MCF 10A (cell line): ENCODE measurements around the gene MOB3B. TPM values are rescaled to one million over a fixed set of nuclear protein-coding genes. Genes with fewer than 3 reads are reported as not detected.
A peak's percentile ranks its signal among the peaks of the same experiment; 100 is the strongest.

Experiments
- BruUV-seq: library from RNA; stranded (reverse); fragments of 400-500 nt; replicated peaks from 2 replicates; lab custom pipeline; 2021; lab: Mats Ljungman, UMichigan
- CTCF ChIA-PET: fragments of 300-600 bp; sonication (Branson Sonifier 250); formaldehyde crosslinking; extraction: SDS; loops from one replicate; lab custom pipeline; 2021; ENCODE audit warnings: antibody characterized with exemption, inconsistent platforms; lab: Yijun Ruan, JAX
- POLR2A ChIA-PET: fragments of 300-600, 350-650 bp; sonication (Branson Sonifier 250); formaldehyde crosslinking; extraction: SDS; loops from one replicate; lab custom pipeline; 2020; ENCODE audit warnings: antibody characterized with exemption, inconsistent platforms; lab: Yijun Ruan, JAX
- DNase-seq: peaks from one replicate; pipeline ENCODE4 v3.0.0-alpha.2; 2018; ENCODE audit not compliant: unreplicated experiment
- H3K27ac Mint-ChIP-seq: one replicate; pipeline ENCODE4 v1.8.0; 2022; ENCODE audit warnings: mild to moderate bottlenecking, low read depth, mixed read lengths; ENCODE audit not compliant: unreplicated experiment
- H3K27me3 Mint-ChIP-seq: one replicate; pipeline ENCODE4 v1.8.0; 2022; ENCODE audit warnings: mixed read lengths; ENCODE audit not compliant: insufficient read depth, unreplicated experiment
- H3K36me3 Mint-ChIP-seq: one replicate; pipeline ENCODE4 v1.8.0; 2022; ENCODE audit warnings: mild to moderate bottlenecking, moderate library complexity, mixed read lengths; ENCODE audit not compliant: insufficient read depth, unreplicated experiment
- H3K4me1 Mint-ChIP-seq: one replicate; pipeline ENCODE4 v1.8.0; 2022; ENCODE audit warnings: mixed read lengths; ENCODE audit not compliant: insufficient read depth, unreplicated experiment
- H3K4me3 Mint-ChIP-seq: one replicate; pipeline ENCODE4 v1.8.0; 2022; ENCODE audit warnings: mild to moderate bottlenecking, moderate library complexity, mixed read lengths; ENCODE audit not compliant: unreplicated experiment
- H3K9me3 Mint-ChIP-seq: one replicate; pipeline ENCODE4 v1.8.0; 2022; ENCODE audit warnings: mixed read lengths; ENCODE audit not compliant: unreplicated experiment
- intact Hi-C: fragments of 100-400 bp; cut with micrococcal nuclease; formaldehyde crosslinking; loops from 2 replicates; pipeline ENCODE4 v1.14.1; 2022
- total RNA-seq: library from RNA; stranded (reverse); gene quantifications from 2 replicates; pipeline ENCODE4 v1.2.3, GENCODE V29; 2022
- TF ChIP-seq, protein P1 (sequence below): fragments of 200-600 bp; IDR thresholded peaks from one replicate; pipeline ENCODE4 v1.8.0; 2022; ENCODE audit warnings: antibody characterized with exemption, mild to moderate bottlenecking; ENCODE audit not compliant: unreplicated experiment

Gene MOB3B
- total RNA-seq, 1 experiment from 2014 or later: 3.7 TPM

DNA sequence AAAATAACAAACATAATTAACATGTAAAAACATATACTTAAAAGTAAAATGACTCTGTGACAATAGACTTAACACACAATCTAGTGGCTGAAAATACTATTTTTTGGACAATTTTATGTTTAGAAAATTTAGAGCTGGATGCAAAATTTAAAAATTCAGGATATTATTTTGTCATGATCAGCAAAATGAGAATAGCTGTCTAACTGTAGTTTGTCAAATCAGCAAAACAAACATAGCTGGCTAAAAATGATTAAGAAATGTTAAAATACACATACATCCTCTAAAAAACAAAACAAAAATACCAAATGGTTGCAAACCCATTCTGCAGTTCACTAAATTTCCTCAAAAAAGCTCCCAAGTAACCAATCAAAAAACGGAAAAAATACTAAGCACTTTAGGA lies 25.1 kb upstream of the MOB3B start:
- H3K9me3 Mint-ChIP-seq: no peaks in the 10 kb centered on the region
- H3K27me3 Mint-ChIP-seq: no peaks in the 10 kb centered on the region
- BruUV-seq: no TSS peak
- ChIA-PET CTCF (interaction anchor here (0.6 to 1.5 kb wide), 4 partner anchors 10 to 308 kb away, joined by 3 read pairs; no protein-coding TSS in a partner anchor), POLR2A (no interaction called here)
- H3K36me3 Mint-ChIP-seq: peaks cover 41% of the 10 kb centered on the region
- H3K4me3 Mint-ChIP-seq: no peak overlapping the region
- no peak overlapping the region for H3K27ac Mint-ChIP-seq
- TF ChIP-seq, protein P1, sequence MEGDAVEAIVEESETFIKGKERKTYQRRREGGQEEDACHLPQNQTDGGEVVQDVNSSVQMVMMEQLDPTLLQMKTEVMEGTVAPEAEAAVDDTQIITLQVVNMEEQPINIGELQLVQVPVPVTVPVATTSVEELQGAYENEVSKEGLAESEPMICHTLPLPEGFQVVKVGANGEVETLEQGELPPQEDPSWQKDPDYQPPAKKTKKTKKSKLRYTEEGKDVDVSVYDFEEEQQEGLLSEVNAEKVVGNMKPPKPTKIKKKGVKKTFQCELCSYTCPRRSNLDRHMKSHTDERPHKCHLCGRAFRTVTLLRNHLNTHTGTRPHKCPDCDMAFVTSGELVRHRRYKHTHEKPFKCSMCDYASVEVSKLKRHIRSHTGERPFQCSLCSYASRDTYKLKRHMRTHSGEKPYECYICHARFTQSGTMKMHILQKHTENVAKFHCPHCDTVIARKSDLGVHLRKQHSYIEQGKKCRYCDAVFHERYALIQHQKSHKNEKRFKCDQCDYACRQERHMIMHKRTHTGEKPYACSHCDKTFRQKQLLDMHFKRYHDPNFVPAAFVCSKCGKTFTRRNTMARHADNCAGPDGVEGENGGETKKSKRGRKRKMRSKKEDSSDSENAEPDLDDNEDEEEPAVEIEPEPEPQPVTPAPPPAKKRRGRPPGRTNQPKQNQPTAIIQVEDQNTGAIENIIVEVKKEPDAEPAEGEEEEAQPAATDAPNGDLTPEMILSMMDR: no peak
- intact Hi-C loops: no loop called here
- DNase-seq: no peak
- H3K4me1 Mint-ChIP-seq: no peaks in the 10 kb centered on the region

DNA sequence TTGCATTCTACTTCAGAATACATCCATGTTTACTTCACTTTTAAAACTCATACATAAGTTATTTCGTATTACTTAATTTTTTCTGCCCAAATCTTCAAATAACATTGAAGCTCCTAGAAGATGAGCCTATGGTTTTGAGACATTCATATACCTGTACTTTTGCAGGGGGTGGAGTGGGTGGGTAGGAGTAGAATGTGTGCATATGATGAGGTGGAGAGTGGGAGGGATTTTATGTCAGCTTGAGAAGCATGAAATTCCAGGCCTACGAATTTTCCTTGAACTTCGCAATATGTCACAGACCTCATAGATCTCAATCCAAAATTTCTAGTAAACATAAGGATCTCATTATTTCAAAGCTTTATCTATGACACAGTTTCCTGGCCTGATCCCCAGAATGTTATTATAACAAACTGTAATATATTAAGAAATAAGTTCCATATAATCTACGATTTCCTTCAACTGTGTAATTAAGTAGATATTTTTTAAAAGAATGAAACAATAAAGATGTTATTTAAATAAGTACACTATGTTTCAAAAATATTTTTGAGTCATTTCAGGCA lies 19.7 kb upstream of the MOB3B start:
- no peaks in the 10 kb centered on the region for H3K4me1 Mint-ChIP-seq
- TF ChIP-seq, protein P1: no peak
- no peak for DNase-seq
- no peaks in the 10 kb centered on the region for H3K9me3 Mint-ChIP-seq
- H3K36me3 Mint-ChIP-seq: peaks cover 30% of the 10 kb centered on the region
- intact Hi-C loops: loop anchor here (5.0 kb wide), 1 partner anchor 517 kb away; no protein-coding TSS in a partner anchor
- H3K27ac Mint-ChIP-seq: no peak overlapping the region
- no peak overlapping the region for H3K4me3 Mint-ChIP-seq
- POLR2A ChIA-PET: interaction anchor here (0.8 to 2.8 kb wide), 3 partner anchors 9 to 216 kb away, joined by 3 to 18 read pairs (median 6); partner anchors contain the start of gene MOB3B
- CTCF ChIA-PET: interaction anchor here (0.6 to 6.0 kb wide), 13 partner anchors 10 to 294 kb away, joined by 3 to 91 read pairs (median 4); no protein-coding TSS in a partner anchor
- H3K27me3 Mint-ChIP-seq: no peaks in the 10 kb centered on the region
- no TSS peak for BruUV-seq

DNA sequence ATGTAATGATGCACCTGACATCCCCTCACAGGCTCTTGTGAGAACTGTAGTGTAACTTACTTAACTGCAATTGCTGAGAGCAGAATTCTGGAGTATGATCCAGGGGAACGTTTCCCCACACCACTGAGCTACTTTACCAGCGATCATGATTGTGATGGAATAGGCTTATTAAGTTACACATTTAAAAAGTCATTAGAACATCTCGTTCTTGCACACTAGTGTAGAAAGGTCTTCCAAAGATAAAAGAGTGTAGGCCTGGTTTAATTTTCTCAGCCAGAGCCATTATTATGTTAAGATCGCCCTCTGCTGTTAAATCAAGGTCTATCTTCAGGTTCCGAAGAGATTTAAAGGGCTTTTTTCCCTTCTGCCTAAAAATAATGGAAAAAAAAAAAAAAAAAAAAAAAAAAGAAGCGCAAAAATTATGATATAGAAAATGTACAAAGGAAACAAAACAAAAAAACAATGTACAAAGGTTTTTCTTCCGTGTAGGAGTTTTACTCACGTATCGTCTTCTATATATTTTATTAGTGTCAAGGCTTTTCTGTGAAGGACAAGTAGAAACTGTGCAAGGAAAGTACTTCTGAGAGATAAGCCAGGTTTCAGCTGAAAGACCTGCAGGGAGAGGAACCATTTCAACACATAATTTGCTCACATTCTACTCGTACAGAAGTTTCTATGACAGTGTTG lies 18.6 kb upstream of the MOB3B start:
- CTCF ChIA-PET: interaction anchor here (0.5 to 6.0 kb wide), 37 partner anchors 8 to 620 kb away, joined by 3 to 91 read pairs (median 4); partner anchors contain the start of gene MOB3B
- H3K9me3 Mint-ChIP-seq: no peaks in the 10 kb centered on the region
- intact Hi-C loops: loop anchor here (1.0 to 5.0 kb wide), 3 partner anchors 19 to 516 kb away; partner anchors contain the start of gene MOB3B
- DNase-seq: peak; percentile 59
- no peak overlapping the region for H3K4me3 Mint-ChIP-seq
- H3K36me3 Mint-ChIP-seq: peaks cover 21% of the 10 kb centered on the region
- H3K27ac Mint-ChIP-seq: peak overlapping the region; percentile 54
- H3K27me3 Mint-ChIP-seq: no peaks in the 10 kb centered on the region
- TF ChIP-seq, protein P1: peak; percentile 48
- POLR2A ChIA-PET: interaction anchor here (1.0 to 2.8 kb wide), 3 partner anchors 18 to 223 kb away, joined by 3 to 18 read pairs (median 6); partner anchors contain the start of gene MOB3B
- H3K4me1 Mint-ChIP-seq: no peaks in the 10 kb centered on the region
- BruUV-seq: no TSS peak

DNA sequence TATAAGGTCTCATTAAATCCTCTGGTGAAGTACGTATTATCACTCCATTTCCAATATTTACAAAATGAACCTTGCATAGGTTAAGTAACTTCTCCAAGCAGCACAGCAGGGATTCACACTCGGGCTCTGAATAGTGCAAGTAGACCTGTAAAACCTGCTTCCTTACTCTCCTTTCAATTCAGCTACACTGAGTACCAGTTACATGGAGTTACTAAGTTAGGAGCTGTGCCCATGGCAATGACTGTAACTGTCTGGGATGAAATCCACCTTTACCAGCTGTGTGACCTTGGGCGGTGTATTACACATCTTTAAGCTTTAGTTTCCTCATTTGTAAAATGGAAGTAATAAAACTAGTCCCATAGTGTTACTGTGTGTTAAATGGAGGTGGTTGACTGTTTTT lies 15.9 kb upstream of the MOB3B start:
- Mint-ChIP-seq H3K9me3 (no peaks in the 10 kb centered on the region), H3K4me1 (peaks cover 12% of the 10 kb centered on the region), H3K36me3 (peaks cover 17% of the 10 kb centered on the region), H3K27me3 (no peaks in the 10 kb centered on the region), H3K27ac (no peak overlapping the region), H3K4me3 (no peak overlapping the region)
- BruUV-seq: no TSS peak
- intact Hi-C loops: loop anchor here (5.0 kb wide), 1 partner anchor 513 kb away; no protein-coding TSS in a partner anchor
- TF ChIP-seq, protein P1: no peak
- no peak for DNase-seq
- ChIA-PET POLR2A (interaction anchor here (0.6 to 2.6 kb wide), 5 partner anchors 17 to 1032 kb away, joined by 3 to 12 read pairs (median 4); no protein-coding TSS in a partner anchor), CTCF (interaction anchor here (0.6 to 6.0 kb wide), 6 partner anchors 12 to 213 kb away, joined by 3 to 91 read pairs (median 3); partner anchors contain the start of gene MOB3B)
